Right lobe of liver (tissue), 6 donors: Measurements from ENCODE around the gene RNF141. TPM values are rescaled to one million over a fixed set of nuclear protein-coding genes. Genes with fewer than 3 reads are reported as not detected.

Experiments used
- ATAC-seq, 4 donors: fragments of 200-7000 bp; cut with Tn5 transposase; one replicate each; pipeline ENCODE4 v1.9.1; 2020; ENCODE audit warnings: mild to moderate bottlenecking in 4 of 4, moderate library complexity in 4 of 4
- DNase-seq, 3 donors: peaks; one replicate each; pipeline ENCODE4 v3.0.0-alpha.2; 2020
- H3K27ac ChIP-seq, 3 donors: fragments of 200-600 bp; one replicate each; pipeline ENCODE4 v1.8.0; 2022
- H3K27me3 ChIP-seq, 2 donors: fragments of 200-600 bp; one replicate each; pipeline ENCODE4 v1.8.0; 2022
- H3K36me3 ChIP-seq, 4 donors: fragments of 200-600 bp; sonication (generic) in 1 of 4; one replicate each; pipeline versions ENCODE4 v1.5.1 to v1.8.0; 2017 to 2022; ENCODE audit warnings: control low read depth in 1 of 4
- H3K4me1 ChIP-seq, 4 donors: fragments of 200-600 bp; sonication (generic) in 1 of 4; one replicate each; pipeline versions ENCODE4 v1.5.1 to v1.8.0; 2017 to 2022; ENCODE audit warnings: control low read depth in 1 of 4
- H3K4me3 ChIP-seq, 3 donors: fragments of 200-600 bp; one replicate each; pipeline ENCODE4 v1.8.0; 2022
- H3K9me3 ChIP-seq, 4 donors: fragments of 200-600 bp; sonication (generic) in 1 of 4; one replicate each; pipeline versions ENCODE4 v1.5.1 to v1.8.0; 2017 to 2022; ENCODE audit warnings: control low read depth in 1 of 4
- POLR2A ChIP-seq: fragments of 450-650 bp; IDR thresholded peaks from one replicate; pipeline ENCODE4 v1.6.1; 2017; ENCODE audit warnings: antibody characterized with exemption, mild to moderate bottlenecking
- WGBS: methylation state at CpG from one replicate; pipeline ENCODE4 v1.1.6; 2018; ENCODE audit warnings: low coverage, low lambda C conversion rate; ENCODE audit not compliant: insufficient coverage; ENCODE audit errors: missing lambda C conversion rate; 5-methylcytosine and 5-hydroxymethylcytosine counted together
- intact Hi-C, 2 donors: fragments of 100-400 bp; cut with DNase I; formaldehyde crosslinking; loops; one replicate each; pipeline versions ENCODE4 v1.11.2 to v1.14.1; 2022
- total RNA-seq, 6 experiments: library from RNA; depleted of rRNA in 2 of 6; stranded (reverse); fragments of >200 nt in 2 of 6; fragmentation: NEBNext Ultra II Directional in 3 of 6; extraction: Animal tissue kit (Norgen Biotek cat#: 25700) in 3 of 6; gene quantifications; one replicate each; pipeline versions ENCODE4 v1.1.0 to v1.2.4, GENCODE V29; 2016 to 2023
- TF ChIP-seq, protein P1 (sequence below), 4 donors: fragments of 200-600 bp in 3 of 4; fragments of 450-650 bp in 1 of 4; IDR thresholded peaks; one replicate each; pipeline versions ENCODE4 v1.5.1 to v1.8.0; 2016 to 2022; ENCODE audit warnings: antibody characterized with exemption in 4 of 4, mild to moderate bottlenecking in 2 of 4
- donor health status: DM: no; HTN: yes; CAD: no.
- donor health status: DM: no; HTN: no; CAD: no.
- donor health status: DM: no; HTN: no; CAD: no.
- donor health status: DM: no; HTN: yes; CAD: no.
- donor health status: DM: no; HTN: yes; CAD: no.

Gene RNF141
- total RNA-seq, 6 experiments from 2014 or later, result 11.2 to 21.0 (median 15.1) TPM

GRCh38 chr11:10551290-10551592, 10.3 kb upstream of the RNF141 start:
- no peak overlapping the region for H3K4me3 ChIP-seq
- no peaks in the 10 kb centered on the region for H3K27me3 ChIP-seq
- TF ChIP-seq, protein P1, sequence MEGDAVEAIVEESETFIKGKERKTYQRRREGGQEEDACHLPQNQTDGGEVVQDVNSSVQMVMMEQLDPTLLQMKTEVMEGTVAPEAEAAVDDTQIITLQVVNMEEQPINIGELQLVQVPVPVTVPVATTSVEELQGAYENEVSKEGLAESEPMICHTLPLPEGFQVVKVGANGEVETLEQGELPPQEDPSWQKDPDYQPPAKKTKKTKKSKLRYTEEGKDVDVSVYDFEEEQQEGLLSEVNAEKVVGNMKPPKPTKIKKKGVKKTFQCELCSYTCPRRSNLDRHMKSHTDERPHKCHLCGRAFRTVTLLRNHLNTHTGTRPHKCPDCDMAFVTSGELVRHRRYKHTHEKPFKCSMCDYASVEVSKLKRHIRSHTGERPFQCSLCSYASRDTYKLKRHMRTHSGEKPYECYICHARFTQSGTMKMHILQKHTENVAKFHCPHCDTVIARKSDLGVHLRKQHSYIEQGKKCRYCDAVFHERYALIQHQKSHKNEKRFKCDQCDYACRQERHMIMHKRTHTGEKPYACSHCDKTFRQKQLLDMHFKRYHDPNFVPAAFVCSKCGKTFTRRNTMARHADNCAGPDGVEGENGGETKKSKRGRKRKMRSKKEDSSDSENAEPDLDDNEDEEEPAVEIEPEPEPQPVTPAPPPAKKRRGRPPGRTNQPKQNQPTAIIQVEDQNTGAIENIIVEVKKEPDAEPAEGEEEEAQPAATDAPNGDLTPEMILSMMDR (IDR thresholded peaks at IDR 0.05), result no peak
- no peak for TF ChIP-seq POLR2A
- no peaks in the 10 kb centered on the region for H3K4me1 ChIP-seq
- H3K36me3 ChIP-seq, result no peaks in the 10 kb centered on the region
- H3K9me3 ChIP-seq, result no peaks in the 10 kb centered on the region
- intact Hi-C loops, result no loop called here
- no peak for ATAC-seq
- WGBS, result 67% methylated on average over 4 of the region's 4 CpGs
- H3K27ac ChIP-seq, result no peak overlapping the region
- DNase-seq, result no peak

- Histone ChIP-seq H3K36me3 (no peaks in the 10 kb centered on the region), H3K27ac (no peak overlapping the region), H3K4me1 (no peaks in the 10 kb centered on the region), H3K27me3 (no peaks in the 10 kb centered on the region), H3K9me3 (no peaks in the 10 kb centered on the region), H3K4me3 (no peak overlapping the region)
- ATAC-seq (peak in 2 of 4 donors; percentile 35 to 84), DNase-seq (no peak)
- WGBS, result 71% methylated on average over 3 of the region's 3 CpGs
- intact Hi-C loops, result no loop called here
- TF ChIP-seq, protein P1 (IDR thresholded peaks at IDR 0.05), result no peak
- TF ChIP-seq POLR2A, result no peak
Measured at GRCh38 chr11:10550503-10551289, 9.7 kb upstream of the RNF141 start.

- Histone ChIP-seq H3K9me3 (no peaks in the 10 kb centered on the region), H3K4me3 (no peak overlapping the region), H3K4me1 (peaks cover 0 to 4% (median 0%) of the 10 kb centered on the region in 4 donors), H3K36me3 (no peaks in the 10 kb centered on the region), H3K27ac (no peak overlapping the region), H3K27me3 (no peaks in the 10 kb centered on the region)
- ATAC-seq (no peak), DNase-seq (no peak)
- no peak for TF ChIP-seq POLR2A
- TF ChIP-seq, protein P1 (IDR thresholded peaks at IDR 0.05), result no peak
- intact Hi-C loops, result no loop called here
- 56% methylated on average over 1 of the region's 7 CpGs for WGBS
Measured at GRCh38 chr11:10544491-10545465, 3.8 kb upstream of the RNF141 start.

DNA sequence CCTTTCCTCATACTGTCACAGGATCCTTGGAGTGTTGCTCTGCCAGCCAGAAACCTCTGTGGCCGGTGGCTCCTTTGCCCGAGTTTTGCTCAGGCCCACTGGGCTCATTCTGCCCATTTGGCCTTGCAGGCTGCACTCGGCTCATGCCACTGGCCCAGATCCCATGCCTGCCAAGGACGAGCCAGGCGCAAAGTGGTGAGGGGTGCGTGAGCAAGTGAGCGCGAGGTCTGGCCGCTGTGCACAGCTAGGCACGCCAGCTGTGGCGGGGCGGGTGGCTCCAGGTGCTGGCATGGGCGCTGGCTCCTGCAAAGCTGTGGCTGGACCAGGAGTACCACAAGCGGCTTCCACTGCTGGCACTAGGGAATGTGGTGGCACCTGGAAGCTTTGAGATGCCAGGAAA, 2.8 kb upstream of the RNF141 start:
- H3K4me3 ChIP-seq, result no peak overlapping the region
- WGBS, result 98% methylated on average over 5 of the region's 14 CpGs
- DNase-seq (peak in 1 of 3 donors; percentile 20), ATAC-seq (no peak)
- TF ChIP-seq, protein P1 (IDR thresholded peaks at IDR 0.05), result no peak
- TF ChIP-seq POLR2A, result no peak
- H3K27me3 ChIP-seq, result no peaks in the 10 kb centered on the region
- peaks cover 0 to 5% (median 2%) of the 10 kb centered on the region in 4 donors for H3K4me1 ChIP-seq
- H3K36me3 ChIP-seq, result no peaks in the 10 kb centered on the region
- no peaks in the 10 kb centered on the region for H3K9me3 ChIP-seq
- intact Hi-C loops, result no loop called here
- H3K27ac ChIP-seq, result no peak overlapping the region
